Measurements from ENCODE around the gene PRMT2.
"Not testable (repeated sequence)": the region's sequence is repeated elsewhere in the genome, so short reads cannot be mapped to it uniquely, and the experiment has no call there.

The PRMT2 gene

GRCh38 chr21:46645840-46646239, 10.4 kb downstream of the PRMT2 start:
- DNase-seq = no peak

DNA sequence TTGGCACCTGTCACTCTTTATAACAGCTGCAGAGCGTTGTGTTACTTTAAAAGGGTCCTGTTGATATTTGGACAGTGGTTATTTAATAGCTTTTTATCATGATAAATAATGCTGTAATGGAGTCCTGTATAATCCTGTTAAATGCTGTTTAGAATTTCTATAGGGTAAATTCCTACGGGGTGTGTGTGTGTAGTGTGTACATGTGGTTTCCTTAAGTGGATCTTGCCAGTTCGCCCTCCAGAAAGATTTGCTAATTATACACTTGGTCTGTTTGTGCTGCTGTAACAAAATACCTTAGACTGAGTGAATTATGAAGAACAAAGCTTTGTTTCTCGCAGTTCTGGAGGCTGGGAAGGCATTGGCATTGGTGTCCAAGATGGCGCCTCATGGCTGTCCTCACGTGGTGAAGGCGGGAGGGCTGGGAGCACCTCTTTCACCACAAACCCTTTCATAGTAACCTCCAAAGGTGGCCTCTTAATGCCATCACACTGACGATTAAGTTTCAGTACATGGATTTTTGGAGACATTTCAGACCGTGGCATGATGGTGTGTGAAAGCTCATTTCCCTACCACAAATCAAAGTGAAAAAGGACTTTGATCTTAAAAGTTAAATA, 11.2 kb downstream of the PRMT2 start:
- no peak for DNase-seq

- DNase-seq = no peak
Measured at GRCh38 chr21:46648539-46648938, 13.1 kb downstream of the PRMT2 start.

GRCh38 chr21:46649356-46649755, 13.9 kb downstream of the PRMT2 start:
- no peak for DNase-seq

DNA sequence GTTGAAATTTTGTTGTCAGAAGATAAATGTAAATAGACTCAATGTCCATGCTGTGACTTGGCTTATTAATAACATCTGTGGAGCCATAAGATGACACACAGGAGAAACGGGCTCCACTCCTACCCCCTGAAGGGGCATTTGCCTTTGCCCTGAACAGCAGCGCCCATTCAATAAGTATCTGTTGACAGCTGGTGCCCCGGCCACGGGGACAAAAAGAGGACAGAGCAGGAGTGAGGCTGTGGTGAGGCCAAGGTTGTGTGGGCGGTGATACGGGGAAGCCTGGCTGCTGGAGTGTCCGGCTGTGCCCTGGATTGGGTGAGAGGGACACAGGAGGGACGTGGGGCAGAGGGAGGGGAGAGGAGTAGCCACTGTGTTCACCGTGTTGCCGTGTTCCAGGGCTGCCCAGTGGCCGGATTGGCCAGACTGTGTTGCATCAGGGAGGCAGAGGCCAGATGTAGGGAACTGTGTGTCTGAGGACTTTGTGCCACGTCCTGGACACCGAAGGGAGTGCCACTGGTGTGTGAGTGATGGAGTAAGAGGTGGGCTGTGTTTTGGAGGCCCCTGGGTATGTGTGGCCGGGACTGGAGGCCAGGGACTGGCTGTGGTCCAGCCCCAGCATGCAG, 15.1 kb downstream of the PRMT2 start:
- no peak for DNase-seq

DNA sequence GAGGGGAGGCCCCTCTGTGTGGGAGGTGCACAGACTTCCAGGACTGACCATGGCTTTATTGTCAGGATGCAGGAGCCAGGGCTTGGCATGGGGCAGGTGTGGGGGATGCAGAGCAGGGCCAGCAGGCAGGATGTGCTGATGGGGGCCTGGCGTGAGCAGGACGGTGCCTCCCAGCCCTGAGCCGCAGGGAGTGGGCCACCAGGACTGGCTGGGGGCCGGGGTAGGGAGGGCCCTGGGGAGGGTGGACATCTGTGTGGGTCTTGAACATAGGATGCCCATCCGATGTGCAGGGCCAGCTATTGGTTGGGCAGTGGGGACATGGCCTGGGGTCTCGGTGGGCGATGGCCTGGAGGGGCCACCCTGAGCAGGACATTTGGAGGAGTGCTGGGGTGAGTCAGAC, 15.6 kb downstream of the PRMT2 start:
- no peak for DNase-seq

DNA sequence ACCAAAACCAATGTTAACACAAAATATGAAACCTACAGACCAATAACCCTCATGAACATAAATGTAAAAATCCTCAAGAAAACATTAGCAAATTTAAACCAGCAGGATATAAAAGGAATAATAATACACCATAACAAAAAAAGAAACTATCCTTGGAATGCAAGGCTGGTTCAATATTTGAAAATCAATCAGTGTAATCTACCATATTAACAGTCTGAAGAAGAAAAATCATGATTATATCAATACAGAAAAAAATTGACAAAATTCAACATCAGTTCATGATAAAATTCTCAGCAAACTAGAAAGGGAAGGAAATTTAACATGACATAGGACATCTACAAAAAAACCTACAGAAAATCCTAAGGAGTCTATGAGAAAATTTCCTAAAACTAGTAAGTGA, 19.8 kb downstream of the PRMT2 start:
- no peak for DNase-seq

DNA sequence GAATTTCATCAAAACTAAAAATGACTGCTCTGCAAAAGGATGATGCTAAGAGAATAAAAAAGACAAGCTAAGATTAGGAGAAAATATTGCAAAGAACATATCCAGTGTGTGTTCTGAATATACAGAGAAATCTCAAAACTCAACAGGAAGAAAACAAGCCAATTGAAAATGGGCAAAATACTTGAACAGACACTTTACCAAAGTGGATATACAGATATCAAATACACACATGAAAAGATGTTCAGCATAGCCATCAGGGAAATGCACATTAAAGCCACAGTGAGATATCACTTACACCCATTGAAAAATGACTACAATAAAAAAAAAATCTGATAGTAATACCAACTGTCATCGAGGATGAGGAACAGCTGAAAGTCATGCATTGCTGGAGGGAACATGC, 21.3 kb downstream of the PRMT2 start:
- no peak for DNase-seq

DNA sequence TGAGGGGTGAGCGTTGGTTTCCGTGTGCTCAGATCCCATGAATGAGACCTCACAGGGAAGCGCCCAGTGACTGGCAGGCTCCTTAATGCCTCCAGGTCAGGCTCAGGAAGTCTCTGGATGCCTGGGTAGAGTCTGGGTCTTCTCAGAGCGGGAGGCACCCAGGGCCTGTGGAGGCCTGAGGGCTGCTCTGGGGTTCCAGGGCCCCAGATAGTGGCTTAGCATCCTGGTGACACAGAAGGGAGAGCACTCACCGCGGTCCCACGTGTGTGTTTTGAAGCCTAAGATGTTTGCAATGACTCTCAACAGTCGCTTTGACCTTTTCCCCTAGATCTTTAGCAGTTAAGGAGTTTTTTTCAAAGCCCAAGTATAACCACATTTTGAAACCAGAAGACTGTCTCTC, 25.0 kb downstream of the PRMT2 start:
- DNase-seq = no peak

GRCh38 chr21:46661211-46661625, 25.7 kb downstream of the PRMT2 start:
- DNase-seq = no peak

GRCh38 chr21:46661642-46662366, 26.3 kb downstream of the PRMT2 start:
- DNase-seq = no peak

DNA sequence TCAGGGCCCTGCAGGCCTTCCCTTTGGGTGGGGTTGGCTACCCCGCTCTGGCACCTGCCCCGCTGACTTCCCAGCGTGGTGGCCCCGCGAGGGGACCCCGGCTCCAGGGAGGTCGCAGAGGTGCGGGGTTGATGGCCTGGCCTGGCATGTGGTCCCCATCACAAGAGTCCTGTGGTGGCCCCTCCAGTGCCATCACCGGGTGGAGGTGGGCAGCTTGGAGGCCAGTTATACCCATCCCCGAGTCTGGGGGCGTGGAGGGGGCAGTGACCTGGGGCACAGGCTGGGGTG, 26.8 kb downstream of the PRMT2 start:
- DNase-seq = no peak

DNA sequence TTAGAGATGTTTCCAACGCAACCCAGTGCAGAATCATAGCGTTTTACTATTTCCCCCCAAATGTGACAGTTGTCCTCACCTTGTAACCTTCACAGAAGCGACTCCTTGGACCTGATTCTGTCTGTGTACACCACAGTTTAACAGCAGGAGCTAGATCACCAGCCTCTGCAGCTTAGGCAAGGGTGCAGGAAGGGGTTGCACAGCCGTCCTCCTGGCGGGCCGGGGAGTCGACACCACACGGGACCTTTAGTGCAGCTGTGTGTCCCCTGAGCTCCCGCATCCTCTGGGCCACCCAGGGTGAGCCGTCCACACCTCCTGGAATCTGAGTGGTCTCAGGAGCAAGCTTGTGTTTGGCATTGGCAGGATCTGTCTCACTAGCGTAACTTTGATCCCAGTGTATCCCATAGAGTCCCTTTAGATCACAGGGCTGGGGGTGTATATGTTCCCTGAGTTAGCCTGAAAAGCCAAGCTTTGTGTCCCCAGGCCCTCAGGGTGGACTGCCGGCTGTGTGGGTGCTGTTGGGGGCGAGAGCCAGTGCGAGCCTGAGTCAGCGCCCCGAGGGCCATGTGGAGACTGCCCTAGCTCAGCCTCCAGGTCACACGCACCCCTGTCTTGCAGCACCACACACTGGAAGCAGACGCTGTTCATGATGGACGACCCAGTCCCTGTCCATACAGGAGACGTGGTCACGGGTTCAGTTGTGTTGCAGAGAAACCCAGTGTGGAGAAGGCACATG, 27.5 kb downstream of the PRMT2 start:
- no peak for DNase-seq

DNA sequence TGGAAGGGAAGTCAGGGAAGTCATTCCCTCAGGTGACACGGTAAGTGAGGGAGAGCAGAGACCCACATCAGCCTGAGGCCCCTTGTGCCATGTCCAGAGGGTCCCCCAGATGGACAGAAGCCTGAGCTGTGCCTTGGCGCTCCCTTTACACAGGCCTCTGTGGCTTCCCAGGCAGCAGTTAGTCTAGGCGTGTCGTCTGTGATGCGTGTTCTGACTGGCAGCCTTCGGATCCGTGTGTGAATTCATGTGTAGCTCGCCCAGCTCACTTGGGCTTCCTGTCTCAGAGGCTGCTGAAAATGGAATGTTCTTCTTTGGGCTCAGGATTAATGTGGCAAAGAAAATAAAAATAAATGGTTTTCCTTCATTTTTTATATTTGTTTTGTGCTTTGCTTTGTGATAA, 28.3 kb downstream of the PRMT2 start:
- no peak for DNase-seq

GRCh38 chr21:46664316-46664995, 29.0 kb downstream of the PRMT2 start:
- no peak for DNase-seq

DNA sequence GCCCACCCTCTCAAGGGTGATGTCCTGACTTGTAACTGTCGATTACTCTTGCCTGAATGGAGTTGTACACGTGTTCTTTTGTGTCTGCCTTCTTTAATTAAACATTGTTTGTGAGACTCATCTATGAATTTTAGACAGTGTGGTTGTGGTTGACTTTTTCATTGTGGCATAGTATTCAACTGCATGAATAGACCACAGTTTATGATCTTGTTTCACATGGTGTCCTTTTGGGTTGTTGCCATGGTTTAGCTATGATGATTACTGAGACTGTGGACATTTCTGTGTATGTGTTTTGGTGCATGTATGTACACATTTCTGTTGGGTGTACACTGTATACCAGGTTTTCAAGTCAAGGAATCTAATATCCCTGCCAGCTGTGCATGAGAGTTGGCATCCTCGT, 30.1 kb downstream of the PRMT2 start:
- no peak for DNase-seq

GRCh38 chr21:46666941-46667740, 31.7 kb downstream of the PRMT2 start:
- DNase-seq = no peak

GRCh38 chr21:46667741-46668380, 32.4 kb downstream of the PRMT2 start:
- DNase-seq = no peak

- no peak for DNase-seq
Measured at GRCh38 chr21:46668381-46668780, 32.9 kb downstream of the PRMT2 start.

- not testable (repeated sequence) for DNase-seq
Measured at GRCh38 chr21:46668904-46669303, 33.4 kb downstream of the PRMT2 start.

- DNase-seq = no peak
Measured at GRCh38 chr21:46674430-46675007, 39.0 kb downstream of the PRMT2 start.
